HCT116 (cell line): ENCODE results near the gene EME1. TPM values are rescaled to one million over a fixed set of nuclear protein-coding genes. Genes with fewer than 3 reads are reported as not detected.

Source experiments
- ATAC-seq: fragments of 200-7000 bp; cut with Tn5 transposase; 2 replicates; pipeline ENCODE4 v1.9.1; 2020; ENCODE audit warnings: mild to moderate bottlenecking, moderate library complexity
- BruUV-seq: library from RNA; stranded (reverse); fragments of 400-500 nt; replicated peaks from 2 replicates; lab custom pipeline; 2021; lab: Mats Ljungman, UMichigan
- CTCF ChIA-PET: fragments of 300-600 bp; sonication (Branson Sonifier 250); formaldehyde crosslinking; loops from one replicate; lab custom pipeline; 2021; ENCODE audit warnings: antibody characterized with exemption; lab: Charles Lee
- POLR2A ChIA-PET: fragments of 300-600, 350-600 bp; sonication (Branson Sonifier 250); formaldehyde crosslinking; loops from one replicate; lab custom pipeline; 2021; ENCODE audit warnings: antibody characterized with exemption; lab: Charles Lee
- RAD21 ChIA-PET, 2 experiments: fragments of 300-600 bp; sonication (Branson Sonifier 250); formaldehyde crosslinking; loops; one replicate each; lab custom pipeline; 2023; ENCODE audit warnings: low total read pairs in 2 of 2; ENCODE audit not compliant: uncharacterized antibody in 2 of 2, unreplicated experiment in 2 of 2, low non-redundant PET in 1 of 2; lab: Charles Lee
- DNase-seq: peaks from one replicate; pipeline ENCODE4 v3.0.0-alpha.2; 2010; ENCODE audit warnings: low read depth, low spot score
- H2AFZ ChIP-seq: fragments of 200-600 bp; shearing (Covaris generic), sonication (generic); 2 replicates; pipeline ENCODE4 v1.6.1; 2017; ENCODE audit warnings: low read depth, mixed run types, mixed read lengths, antibody characterized with exemption, low read length; ENCODE audit not compliant: poor library complexity, severe bottlenecking
- H3K27ac ChIP-seq: 2 replicates; pipeline ENCODE4 v1.5.1; 2012; ENCODE audit warnings: low read depth, low read length
- H3K27me3 ChIP-seq: fragments of 200-600 bp; sonication (generic); 2 replicates; pipeline ENCODE4 v1.6.1; 2016; ENCODE audit warnings: mixed run types, low read length, mixed read lengths; ENCODE audit not compliant: insufficient read depth
- H3K36me3 ChIP-seq, 2 experiments: fragments of 200-500 bp in 1 of 2; fragments of 200-600 bp in 1 of 2; sonication (Bioruptor generic) in 1 of 2; sonication (generic) in 1 of 2; 2 replicates each; pipeline versions ENCODE4 v1.5.1 to v1.6.1; 2014 to 2016; ENCODE audit warnings: low read length in 2 of 2, inconsistent platforms in 1 of 2, mixed read lengths in 1 of 2, mixed run types in 1 of 2; ENCODE audit not compliant: insufficient read depth in 2 of 2, control insufficient read depth in 1 of 2
- H3K4me1 ChIP-seq, 2 experiments: fragments of 200-600 bp in 1 of 2; sonication (generic) in 1 of 2; 2 replicates each; pipeline versions ENCODE4 v1.5.1 to v1.6.1; 2012 to 2017; ENCODE audit warnings: low read length in 2 of 2, inconsistent platforms in 1 of 2, mild to moderate bottlenecking in 1 of 2, mixed read lengths in 1 of 2, mixed run types in 1 of 2, moderate library complexity in 1 of 2; ENCODE audit not compliant: insufficient read depth in 2 of 2, control insufficient read depth in 1 of 2
- H3K4me2 ChIP-seq: fragments of 200-600 bp; sonication (generic); 2 replicates; pipeline ENCODE4 v1.6.1; 2017; ENCODE audit warnings: mixed run types, low read length, mixed read lengths
- H3K4me3 ChIP-seq, 2 experiments: fragments of 200-600 bp in 1 of 2; sonication (generic) in 1 of 2; replicated peaks in 1 of 2; 2 replicates each; pipeline ENCODE4 v1.5.1; 2011 to 2016; ENCODE audit warnings: low read length in 2 of 2, control low read depth in 1 of 2, low read depth in 1 of 2, mild to moderate bottlenecking in 1 of 2, mixed read lengths in 1 of 2, mixed run types in 1 of 2
- H3K79me2 ChIP-seq: fragments of 200-600 bp; sonication (generic); 2 replicates; pipeline ENCODE4 v1.6.1; 2017; ENCODE audit warnings: mild to moderate bottlenecking, mixed run types, low read length, moderate library complexity, mixed read lengths; ENCODE audit not compliant: insufficient read depth
- H3K9ac ChIP-seq: fragments of 200-600 bp; sonication (generic); 2 replicates; pipeline ENCODE4 v1.6.1; 2016; ENCODE audit warnings: low read length, mixed read lengths
- H3K9me2 ChIP-seq: fragments of 200-600 bp; sonication (generic), shearing (Covaris generic); 2 replicates; pipeline ENCODE4 v1.6.1; 2017; ENCODE audit warnings: mixed run types, mild to moderate bottlenecking, moderate library complexity; ENCODE audit not compliant: insufficient read depth
- H3K9me3 ChIP-seq, 2 experiments: fragments of 200-500 bp in 1 of 2; fragments of 200-600 bp in 1 of 2; sonication (Bioruptor generic) in 1 of 2; sonication (generic) in 1 of 2; 2 replicates each; pipeline ENCODE4 v1.6.1; 2014 to 2017; ENCODE audit warnings: low read length in 2 of 2, mixed read lengths in 2 of 2, inconsistent platforms in 1 of 2, low read depth in 1 of 2, mild to moderate bottlenecking in 1 of 2, mixed run types in 1 of 2, moderate library complexity in 1 of 2; ENCODE audit not compliant: control insufficient read depth in 1 of 2, insufficient read depth in 1 of 2
- H4K20me1 ChIP-seq: fragments of 200-600 bp; sonication (generic), shearing (Covaris generic); 2 replicates; pipeline ENCODE4 v1.6.1; 2017; ENCODE audit warnings: mixed run types, mild to moderate bottlenecking, moderate library complexity; ENCODE audit not compliant: insufficient read depth
- CEBPB ChIP-seq: IDR thresholded peaks from 2 replicates; pipeline ENCODE4 v1.6.1; 2012; ENCODE audit warnings: low read depth
- MAX ChIP-seq: IDR thresholded peaks from 2 replicates; pipeline ENCODE4 v1.6.1; 2012
- POLR2A ChIP-seq: IDR thresholded peaks from 2 replicates; pipeline ENCODE4 v1.7.0; 2011; ENCODE audit warnings: borderline replicate concordance; ENCODE audit not compliant: insufficient read depth, insufficient read length; ENCODE audit errors: extremely low read depth
- POLR2AphosphoS5 ChIP-seq: IDR thresholded peaks from 2 replicates; pipeline ENCODE4 v1.6.1; 2011; ENCODE audit warnings: mild to moderate bottlenecking, low read depth, low read length, moderate library complexity
- RAD21 ChIP-seq: IDR thresholded peaks from 2 replicates; pipeline ENCODE4 v1.6.1; 2012; ENCODE audit warnings: low read depth, mild to moderate bottlenecking
- SIN3A ChIP-seq: IDR thresholded peaks from 2 replicates; pipeline ENCODE4 v1.6.1; 2012; ENCODE audit warnings: low read depth
- YY1 ChIP-seq: IDR thresholded peaks from 2 replicates; pipeline ENCODE4 v1.6.1; 2011; ENCODE audit warnings: low read length, low read depth, moderate library complexity, mild to moderate bottlenecking; ENCODE audit not compliant: insufficient replicate concordance; ENCODE audit errors: extremely low read depth
- intact Hi-C: fragments of 100-400 bp; cut with micrococcal nuclease; formaldehyde crosslinking; loops from 2 replicates; pipeline ENCODE4 v1.10.0; 2022
- total RNA-seq: library from RNA; stranded (reverse); gene quantifications from one replicate; pipeline ENCODE4 v1.2.1, GENCODE V29; 2021; ENCODE audit not compliant: unreplicated experiment

EME1 gene
- total RNA-seq, 1 experiment from 2014 or later = 31.8 TPM

GRCh38 chr17:50344731-50345365 is 28.2 kb upstream of the EME1 start:
- ChIA-PET RAD21 (no interaction called here), POLR2A (interaction anchor here (1.0 kb wide), 1 partner anchor 140 kb away, joined by 3 read pairs; no protein-coding TSS in a partner anchor), CTCF (no interaction called here)
- Histone ChIP-seq H3K79me2 (peaks cover 35% of the 10 kb centered on the region), H3K4me2 (peak overlapping the region; percentile 100), H3K27ac (no peak overlapping the region; the same call in 1 of the 2 replicates), H3K36me3 (no peaks in the 10 kb centered on the region), H3K4me3 (peak overlapping the region; percentile 58 to 89), H3K4me1 (peaks cover 12 to 34% of the 10 kb centered on the region in 2 experiments), H2AFZ (peak overlapping the region; percentile 27), H4K20me1 (no peaks in the 10 kb centered on the region), H3K9me2 (no peaks in the 10 kb centered on the region), H3K9me3 (no peaks in the 10 kb centered on the region), H3K9ac (peak overlapping the region; percentile 96), H3K27me3 (no peaks in the 10 kb centered on the region)
- no peak for DNase-seq
- ATAC-seq = no peak
- intact Hi-C loops = no loop called here
- no TSS peak for BruUV-seq
- TF ChIP-seq SIN3A (no peak), POLR2AphosphoS5 (no peak)

- intact Hi-C loops = no loop called here
- H3K36me3 ChIP-seq = no peaks in the 10 kb centered on the region
- peak within 1 kb of the TSS; percentile 84; the same call in 1 of the 2 replicates for H3K27ac ChIP-seq
- CTCF ChIA-PET = interaction anchor here (0.6 to 2.2 kb wide), 3 partner anchors 16 to 145 kb away, joined by 3 to 7 read pairs (median 6); partner anchors contain the start of gene LRRC59
- H3K27me3 ChIP-seq = no peaks in the 10 kb centered on the region
- no peaks in the 10 kb centered on the region for H4K20me1 ChIP-seq
- TSS peak; percentile 78 for BruUV-seq
- H2AFZ ChIP-seq = peak within 1 kb of the TSS; percentile 27
- POLR2A ChIA-PET = interaction anchor here (1.0 to 1.2 kb wide), 2 partner anchors 16 to 23 kb away, joined by 3 to 5 read pairs; no protein-coding TSS in a partner anchor
- peaks cover 40% of the 10 kb centered on the region for H3K79me2 ChIP-seq
- ATAC-seq = peak; percentile 92
- TF ChIP-seq POLR2A (peak; percentile 77), MAX (peak; percentile 90), CEBPB (no peak), YY1 (peak; percentile 82), RAD21 (no peak), POLR2AphosphoS5 (peak; percentile 96)
- H3K9ac ChIP-seq = peak within 1 kb of the TSS; percentile 96
- peak; percentile 57 for DNase-seq
- H3K4me3 ChIP-seq = peak within 1 kb of the TSS; percentile 89 to 90
- H3K4me1 ChIP-seq = peaks cover 12 to 34% of the 10 kb centered on the region in 2 experiments
- RAD21 ChIA-PET = no interaction called here
- H3K4me2 ChIP-seq = peak within 1 kb of the TSS; percentile 100
- no peaks in the 10 kb centered on the region for H3K9me3 ChIP-seq
- no peaks in the 10 kb centered on the region for H3K9me2 ChIP-seq
Measured at GRCh38 chr17:50345432-50346312, 27.4 kb upstream of the EME1 start, which contains the start of gene XYLT2. TSS of gene XYLT2 (plus strand) at chr17:50346126. CDS start at chr17:50346141, 15 bp downstream.
